Activated naive CD8-positive, alpha-beta T cell treated with anti-CD3 and anti-CD28 coated beads, Interleukin-2, amount 50 U/mL, for 16 hours (primary cell): ENCODE measurements around the gene PDE6A.
"Not testable (repeated sequence)": the region's sequence is repeated elsewhere in the genome, so short reads cannot be mapped to it uniquely, and the experiment has no call there.

Experiments
- DNase-seq: peaks from one replicate; pipeline ENCODE4 v3.0.0-alpha.2; 2020; ENCODE audit warnings: low read depth, low spot score

The PDE6A gene

DNA sequence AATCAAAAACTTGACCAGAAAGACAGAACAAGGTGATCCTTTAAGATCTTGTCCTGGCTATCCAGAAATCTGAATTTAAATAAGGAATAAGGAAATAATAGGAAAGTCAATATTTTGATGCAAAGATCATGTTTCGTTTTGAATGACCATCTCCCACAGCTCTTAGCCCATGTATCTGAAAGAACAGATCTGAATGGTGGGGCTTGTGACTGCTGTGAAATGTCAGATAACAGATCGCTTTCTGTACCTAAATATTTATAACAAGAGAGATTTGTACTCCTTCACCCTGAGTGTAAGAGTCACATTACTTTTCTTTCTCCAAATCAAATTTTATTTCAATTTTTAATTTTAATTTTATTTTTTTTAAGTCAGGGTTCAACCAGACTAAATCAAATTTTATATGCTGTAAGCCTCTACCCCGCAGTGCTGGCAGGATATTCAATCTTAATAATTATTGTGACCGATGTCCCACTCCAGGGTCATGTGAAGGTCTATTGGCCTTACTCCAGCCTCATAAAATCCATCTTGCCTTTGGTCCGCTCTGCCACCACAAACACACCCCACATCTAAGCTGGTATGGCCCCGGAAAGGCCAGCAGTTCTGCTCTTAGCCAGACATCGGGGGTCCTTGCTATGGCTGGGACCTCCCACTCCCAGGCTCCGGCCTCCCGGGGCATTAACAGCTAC, 9.0 kb upstream of the PDE6A start:
- no peak for DNase-seq

DNA sequence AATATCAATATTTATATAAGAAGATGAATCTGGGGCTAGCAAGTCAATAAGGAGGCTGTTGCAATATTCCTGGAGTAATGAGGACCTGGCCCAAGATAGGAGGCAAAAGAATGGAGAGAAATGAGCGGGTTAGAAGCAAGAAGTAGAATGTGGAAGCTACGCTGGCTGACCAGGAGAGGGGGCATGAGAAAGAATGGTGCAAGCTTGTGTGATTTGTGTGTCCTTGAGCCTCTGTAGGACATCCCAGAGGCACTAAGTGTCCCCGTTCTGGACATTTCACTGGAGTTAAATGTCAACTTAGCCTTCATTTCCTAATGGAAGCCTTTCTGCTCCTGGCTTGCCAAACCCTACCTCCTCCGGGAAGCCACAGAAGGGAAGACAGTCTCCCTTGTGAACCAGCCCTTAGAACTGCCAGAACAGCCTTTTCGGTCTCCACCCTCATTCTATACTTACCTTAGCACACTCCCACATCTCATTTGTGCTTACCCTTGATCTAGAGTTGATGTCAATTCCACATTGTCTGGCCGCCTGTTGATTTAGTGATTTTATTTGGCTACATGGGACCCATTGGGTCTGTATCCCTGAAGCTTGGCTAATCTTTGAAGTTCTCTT, 6.7 kb upstream of the PDE6A start:
- no peak for DNase-seq

DNA sequence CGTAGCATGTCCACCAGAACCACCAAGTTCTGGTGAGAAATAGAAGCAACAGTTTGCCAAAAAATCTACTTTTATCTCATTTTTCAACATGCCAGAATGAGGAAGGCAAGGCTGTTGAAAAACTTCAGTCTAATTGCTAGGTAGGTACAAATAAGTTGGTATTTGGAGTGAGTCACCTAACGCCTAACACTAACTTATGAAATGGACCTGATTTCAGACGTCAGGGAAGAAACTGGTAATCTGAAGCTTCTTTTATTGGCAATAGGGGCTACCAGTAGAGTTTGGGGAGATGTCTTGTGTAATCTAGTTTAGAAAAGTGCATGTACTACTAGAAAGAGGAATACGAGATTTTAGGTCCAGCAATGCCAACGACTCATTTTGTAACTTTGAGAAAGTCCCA, 4.4 kb upstream of the PDE6A start:
- no peak for DNase-seq

DNA sequence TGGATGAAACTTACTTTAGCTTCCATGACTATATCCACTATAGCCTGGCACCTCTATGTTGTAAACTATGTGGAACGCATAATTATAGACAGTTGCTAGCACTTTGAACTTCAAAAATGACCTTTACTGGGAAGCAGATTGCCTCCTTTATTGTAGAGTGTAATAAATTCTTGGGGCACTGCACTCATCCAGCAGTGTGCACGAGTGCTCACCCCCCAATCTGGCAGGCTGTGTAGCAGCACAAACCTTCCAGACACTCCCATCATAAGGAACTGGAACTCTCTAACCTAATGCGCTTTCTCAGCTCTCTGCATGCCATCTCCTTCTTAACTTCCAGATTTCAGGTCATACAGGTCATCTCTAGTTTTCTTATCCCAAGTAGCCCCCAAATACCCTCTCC, 1.5 kb upstream of the PDE6A start:
- no peak for DNase-seq

DNA sequence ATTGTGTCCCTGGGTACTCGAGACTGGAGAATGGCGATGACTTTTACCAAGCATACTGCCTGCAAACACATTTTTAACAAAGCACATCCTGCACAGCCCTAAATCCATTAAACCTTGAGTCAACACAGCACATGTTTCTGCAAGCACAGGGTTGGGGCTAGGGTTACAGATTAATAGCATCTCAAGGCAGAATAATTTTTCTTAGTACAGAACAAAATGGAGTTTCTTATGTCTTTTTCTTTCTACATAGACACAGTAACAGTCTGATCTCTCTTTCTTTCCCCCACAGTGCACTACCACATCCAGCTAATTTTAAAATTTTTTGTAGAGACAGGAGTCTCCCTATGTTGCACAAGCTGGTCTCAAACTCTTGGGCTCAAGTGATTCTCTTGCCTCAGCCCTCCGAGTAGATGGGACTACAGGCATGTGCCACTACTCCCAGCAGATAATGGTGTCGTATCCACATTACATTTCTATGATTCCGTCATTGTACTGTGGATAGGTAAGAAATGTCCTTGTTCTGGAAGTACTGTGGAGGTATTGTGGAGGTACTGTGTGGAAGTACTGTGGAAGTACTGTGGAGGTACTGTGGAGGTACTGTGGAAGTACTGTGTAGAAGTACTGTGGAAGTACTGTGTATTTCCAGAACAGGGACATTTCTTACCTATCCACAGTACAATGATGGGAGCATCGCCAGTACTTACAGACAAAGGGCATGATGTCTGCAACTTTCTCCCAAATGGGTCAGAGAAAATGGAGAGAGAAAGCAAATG, 1.2 kb downstream of the PDE6A start:
- DNase-seq: not testable (repeated sequence)

DNA sequence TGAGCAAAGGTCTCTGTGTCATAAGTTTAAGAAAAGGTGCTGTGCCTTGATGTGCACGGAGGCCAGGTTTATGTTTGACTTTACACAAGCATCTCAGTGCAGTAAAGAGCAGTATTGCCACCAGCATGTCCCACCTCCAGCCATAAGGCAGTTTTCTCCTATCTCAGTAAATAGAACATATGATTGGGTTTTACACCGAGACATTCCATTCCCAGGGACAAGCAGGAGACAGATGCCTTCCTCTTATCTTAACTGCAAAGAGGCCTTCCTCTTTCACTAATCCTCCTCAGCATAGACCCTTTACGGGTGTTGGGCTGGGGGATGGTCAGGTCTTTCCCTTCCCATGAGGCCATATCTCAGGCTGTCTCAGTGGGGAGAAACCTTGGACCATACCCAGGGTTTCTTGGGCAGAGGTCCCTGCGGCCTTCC, 1.8 kb downstream of the PDE6A start:
- not testable (repeated sequence) for DNase-seq

DNA sequence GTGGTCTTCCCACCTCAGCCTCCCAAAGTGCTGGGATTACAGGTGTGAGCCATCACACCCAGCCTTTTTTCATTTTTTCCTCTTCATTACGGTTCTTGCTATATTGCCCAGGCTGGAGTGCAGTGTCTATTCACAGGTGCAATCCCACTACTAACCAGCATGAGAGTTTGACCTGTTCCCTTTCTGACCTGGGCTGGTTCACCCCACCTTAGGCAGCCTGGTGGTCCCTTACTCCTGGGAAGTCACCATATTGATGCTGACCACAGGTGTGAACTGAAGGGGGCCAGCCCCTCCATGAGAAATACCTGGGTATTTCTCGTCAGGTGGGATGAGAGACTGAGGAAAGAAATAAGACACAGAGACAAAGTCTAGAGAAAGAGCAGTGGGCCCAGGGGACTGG, 2.4 kb downstream of the PDE6A start:
- DNase-seq: no peak

DNA sequence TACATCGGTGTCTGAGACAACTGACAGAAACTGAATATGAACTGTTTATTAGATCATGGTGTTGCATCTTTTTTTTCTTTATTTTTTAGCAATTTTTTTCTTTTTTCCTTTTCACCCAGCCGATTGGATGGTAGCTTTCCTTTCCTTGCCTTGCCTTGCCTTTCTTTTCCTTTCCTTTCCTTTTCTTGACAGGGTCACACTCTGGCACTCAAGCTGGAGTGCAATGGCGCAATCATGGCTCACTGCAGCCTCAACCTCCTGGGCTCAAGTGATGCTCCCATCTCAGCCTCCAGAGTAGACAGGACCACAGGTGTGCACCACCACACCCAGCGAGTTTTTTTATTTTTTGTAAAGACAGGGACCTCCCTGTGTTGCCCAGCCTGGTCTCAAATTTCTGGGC, 2.8 kb downstream of the PDE6A start:
- DNase-seq: no peak

DNA sequence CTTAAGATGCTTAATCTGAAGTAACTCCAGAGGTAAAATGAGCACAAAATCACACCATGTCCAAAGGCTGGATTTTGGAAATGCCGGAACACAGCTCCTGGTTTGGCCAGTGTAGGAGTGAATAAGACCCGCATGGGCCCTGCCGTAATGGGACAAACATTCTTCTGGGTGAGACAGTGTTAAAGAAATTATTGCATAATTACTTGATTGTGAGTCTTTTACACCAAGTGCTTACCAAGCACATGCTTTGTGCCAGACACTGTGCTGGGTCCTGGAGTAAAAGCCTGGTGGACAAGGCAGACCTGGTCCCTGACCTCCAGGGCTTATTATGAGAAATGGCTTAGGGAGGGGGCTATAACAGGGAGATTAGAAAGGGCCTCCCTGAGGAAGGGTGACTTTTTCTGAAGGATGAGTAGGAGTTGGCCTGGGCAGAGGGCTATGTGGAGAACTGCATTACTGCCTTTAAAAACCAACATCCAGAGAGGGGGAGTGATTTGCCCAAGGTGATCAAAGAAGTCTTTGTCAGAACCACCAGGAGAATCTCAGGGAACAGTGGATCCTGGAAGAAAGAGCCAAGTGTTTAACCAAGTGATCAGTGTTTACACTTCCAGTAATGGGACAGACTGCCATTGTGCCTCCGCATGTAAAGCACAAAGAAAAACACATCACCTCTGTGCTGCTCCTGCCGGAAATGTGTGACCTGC, 3.5 kb downstream of the PDE6A start:
- no peak for DNase-seq

DNA sequence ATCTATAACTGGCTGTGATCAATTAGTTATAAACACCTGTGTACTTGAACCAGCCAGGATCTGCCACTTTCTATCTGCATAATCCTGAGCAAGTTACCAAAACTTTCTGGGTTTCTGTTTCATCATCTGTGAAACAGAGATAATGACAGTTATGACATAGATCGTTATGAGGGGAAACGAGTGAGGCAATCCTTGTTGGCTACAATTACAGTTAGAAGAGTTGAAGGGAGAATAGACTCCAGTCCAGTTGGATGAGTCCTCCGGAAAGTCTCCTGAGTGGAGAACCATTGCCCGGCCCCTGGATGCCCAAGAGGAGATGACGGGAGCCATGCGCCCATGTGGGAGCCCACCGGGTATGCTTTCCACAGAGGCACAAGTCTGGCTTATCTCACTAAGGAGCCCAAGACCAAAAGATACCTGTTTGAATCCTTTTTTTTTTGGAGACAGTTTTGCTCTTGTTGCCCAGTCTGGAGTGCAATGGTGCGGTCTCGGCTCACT, 4.5 kb downstream of the PDE6A start:
- DNase-seq: no peak

DNA sequence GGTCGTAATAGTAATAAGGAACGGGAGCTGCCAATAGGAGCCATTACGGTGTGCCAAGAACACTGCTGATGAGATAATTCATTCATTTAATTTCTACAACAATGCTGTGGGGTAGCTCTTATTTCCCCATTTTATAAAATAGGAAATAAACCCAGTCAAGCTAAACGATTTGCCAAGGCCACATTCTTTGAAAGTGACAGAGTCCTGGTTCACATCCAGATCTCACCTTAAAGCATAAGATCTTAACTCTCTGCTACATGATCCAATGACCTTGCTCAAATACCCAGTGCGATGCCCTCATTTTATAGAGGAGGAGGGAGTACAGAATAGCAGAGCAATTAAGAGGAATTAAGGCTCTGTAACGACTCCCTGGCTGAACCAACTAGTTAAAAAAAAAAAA, 5.0 kb downstream of the PDE6A start:
- no peak for DNase-seq

DNA sequence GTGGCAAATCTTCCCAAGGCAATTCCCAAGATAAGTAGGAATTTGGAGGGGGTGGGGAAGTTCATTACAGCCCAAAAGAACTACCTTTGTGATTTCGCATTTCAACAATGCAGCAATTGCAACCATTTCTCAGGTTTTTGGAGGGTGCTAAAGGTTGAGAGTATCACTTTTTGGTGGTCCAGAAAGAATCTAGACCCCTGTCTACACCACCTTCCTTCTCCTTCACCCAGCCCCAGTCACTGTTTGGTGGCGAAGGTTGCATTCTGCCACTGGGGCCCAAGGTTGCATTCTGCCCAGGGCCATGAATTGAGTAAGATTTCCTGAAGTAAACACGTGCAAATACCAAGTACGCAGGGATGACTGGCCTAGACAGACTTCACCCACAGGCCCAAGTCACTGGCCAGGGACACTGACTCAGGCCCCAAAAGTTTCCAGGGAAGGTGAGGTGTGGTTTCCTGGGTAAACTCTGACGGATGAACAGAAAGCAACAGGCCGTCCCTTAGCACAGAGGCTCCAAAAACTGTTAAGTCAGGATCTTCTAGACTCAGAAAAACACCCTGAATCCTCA, 5.7 kb downstream of the PDE6A start:
- no peak for DNase-seq

DNA sequence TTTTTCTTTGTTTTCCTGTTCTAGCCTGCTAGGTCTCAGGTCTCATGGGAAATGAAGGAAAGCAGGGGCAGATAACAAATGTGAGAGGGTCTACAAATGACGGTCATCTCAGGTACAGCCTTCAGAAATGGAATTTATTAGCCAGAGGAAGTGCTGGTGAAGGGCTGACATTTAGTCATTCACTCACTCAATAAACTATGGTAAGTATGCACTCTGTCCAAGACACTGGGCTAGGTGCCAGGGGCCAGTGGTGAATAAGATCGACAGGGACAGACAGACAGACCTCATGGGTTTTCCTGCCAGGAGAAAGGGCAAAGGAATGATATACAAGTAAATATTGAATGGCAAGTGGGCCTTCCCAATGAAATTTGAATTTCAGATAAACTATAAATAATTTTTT, 6.3 kb downstream of the PDE6A start:
- DNase-seq: no peak

DNA sequence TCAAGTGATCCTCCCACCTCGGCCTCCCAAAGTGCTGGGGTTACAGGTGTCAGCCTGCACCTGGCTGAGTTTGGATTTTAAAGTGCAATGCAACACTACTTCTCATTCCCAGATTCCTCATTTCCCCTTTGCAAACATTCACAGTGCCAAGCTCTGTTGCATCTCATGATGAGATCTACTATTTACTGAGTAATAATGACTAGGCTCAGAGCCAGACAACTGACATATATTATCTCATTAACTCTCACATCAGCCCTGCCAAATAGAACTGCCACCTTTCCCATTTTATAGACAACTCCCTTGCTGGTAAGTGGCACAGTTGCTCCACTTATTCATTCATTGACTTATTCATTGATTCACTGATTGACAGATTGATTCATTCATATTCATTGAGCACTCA, 7.0 kb downstream of the PDE6A start:
- no peak for DNase-seq

DNA sequence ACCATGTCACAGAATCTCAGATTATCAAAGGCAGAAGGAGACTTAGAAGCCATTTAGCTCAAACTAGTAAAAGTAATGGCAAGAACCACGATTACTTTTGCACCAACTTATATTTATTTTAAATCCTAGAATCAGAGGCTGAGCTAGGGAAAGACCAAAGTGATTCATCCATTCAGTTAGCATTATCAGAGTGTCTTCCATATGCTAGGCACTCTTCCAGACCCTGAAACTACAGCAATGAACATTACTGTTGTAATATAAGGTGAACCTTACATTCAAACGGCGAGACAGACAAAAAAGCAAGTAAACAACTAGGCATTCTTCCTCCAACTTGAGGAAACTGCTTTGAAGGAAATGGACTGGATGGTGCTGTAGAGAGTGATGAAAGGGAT, 7.9 kb downstream of the PDE6A start:
- no peak for DNase-seq

DNA sequence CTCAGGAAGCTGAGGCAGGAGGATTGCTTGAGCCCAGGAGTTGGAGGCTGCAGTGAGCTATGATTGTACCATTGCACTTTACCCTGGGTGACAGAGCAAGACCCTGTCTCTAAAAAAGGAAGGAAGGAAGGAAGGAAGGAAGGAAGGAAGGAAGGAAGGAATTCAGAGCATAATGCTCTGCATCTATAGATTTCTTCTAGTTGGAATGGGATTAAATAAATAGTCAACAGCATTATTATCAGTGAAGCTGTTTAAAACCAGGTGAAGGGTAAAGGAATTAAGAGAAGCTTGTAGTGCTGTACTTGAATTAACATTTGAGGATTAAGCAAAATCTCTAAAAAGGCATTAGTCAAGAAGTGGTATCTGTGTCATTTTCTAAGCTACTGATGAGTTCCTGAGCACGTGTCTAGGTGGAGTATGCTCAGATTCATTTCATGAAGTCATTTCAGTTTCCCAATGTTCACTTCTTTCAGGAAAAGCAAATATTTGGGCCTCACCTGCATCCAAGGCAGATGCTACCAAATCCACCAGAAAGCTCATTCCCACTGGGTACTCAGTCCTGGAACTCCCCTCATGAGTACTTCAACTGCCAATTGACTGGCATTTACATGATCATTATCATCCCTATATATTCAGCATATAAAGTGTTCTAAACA, 8.4 kb downstream of the PDE6A start:
- DNase-seq: no peak

DNA sequence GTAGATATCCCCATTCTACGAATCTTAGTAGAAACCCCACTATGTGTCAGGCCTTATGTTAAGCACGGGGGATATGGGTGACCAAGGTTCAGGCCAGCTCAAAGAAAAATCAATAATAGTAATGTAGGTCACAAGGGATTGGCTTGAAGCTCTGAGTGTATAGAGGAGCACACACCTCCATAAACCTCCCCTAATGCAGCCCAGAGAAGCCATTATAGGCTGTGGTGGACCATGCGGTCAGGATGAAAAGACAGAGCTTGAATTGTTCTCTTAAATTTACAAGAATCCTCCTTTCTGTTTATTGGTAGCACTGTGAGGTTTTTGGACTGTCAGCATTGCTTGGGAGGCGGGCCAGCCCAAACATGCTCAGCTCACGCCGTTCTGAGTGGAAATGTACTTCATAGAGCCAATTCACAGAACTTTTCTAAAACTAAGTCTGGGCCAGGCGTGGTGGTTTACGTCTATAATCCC, 9.1 kb downstream of the PDE6A start:
- no peak for DNase-seq

DNA sequence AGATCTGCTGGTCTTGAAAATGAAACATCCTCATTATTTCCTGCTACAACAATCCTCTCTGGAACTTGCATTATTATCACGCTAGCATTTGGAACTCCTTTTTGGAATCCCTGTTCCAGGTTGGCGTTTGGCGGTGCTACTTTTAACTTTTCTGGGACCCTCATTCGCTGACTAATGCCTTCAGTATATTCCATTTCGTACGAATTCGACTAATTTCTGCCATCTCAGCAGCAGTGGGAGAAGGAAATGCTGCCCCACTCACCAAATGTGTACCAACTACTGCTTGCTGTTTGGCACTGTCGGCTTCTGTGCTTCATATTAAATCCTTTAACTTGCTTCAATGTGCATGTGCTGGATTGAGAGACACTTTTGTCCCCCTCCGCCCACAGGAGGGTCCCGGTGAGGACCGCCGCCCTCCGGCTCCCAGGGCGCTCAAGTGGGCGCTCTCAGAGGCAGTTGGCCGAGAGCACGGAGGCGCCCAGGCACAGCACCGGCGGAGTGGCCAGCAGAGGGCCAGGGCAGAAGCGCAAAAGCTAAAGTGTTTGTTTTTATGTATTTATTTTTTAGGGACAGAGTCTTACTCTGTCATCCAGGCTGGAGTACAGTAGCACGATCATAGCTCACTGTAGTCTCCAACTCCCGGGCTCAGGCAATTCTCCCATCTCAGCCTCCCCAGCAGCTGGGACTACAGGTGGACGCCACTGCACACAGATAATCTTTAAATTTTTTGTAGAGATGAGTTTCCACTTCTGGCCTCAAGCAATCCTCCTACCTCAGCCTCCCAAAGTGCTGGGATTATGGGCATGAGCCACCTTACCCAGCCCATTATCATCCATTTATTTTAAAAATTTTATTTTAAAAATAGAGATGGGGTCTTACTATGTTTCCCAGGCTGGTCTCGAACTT, 11.9 kb downstream of the PDE6A start:
- no peak for DNase-seq

DNA sequence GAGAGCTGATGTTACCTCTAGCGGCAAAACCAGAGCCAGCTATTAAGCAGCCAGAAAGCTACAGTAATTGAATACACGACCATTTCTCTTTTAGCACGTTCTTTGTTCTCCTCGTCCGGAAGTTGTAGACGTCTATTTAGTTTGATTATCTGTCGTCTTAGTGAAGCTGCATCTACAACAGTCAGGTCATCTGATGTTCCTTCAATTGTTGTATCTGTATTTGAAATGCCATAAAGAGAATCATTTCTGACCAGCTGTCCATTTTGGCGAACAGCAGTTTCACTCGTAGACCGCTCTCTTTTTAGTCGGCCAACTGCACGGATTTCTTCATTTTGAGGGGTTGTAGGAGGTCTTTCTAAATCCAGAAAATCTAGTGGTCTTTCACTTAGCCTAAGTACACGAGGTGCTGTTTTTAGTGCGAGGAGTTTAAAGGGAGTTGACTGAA, 12.6 kb downstream of the PDE6A start:
- DNase-seq: no peak
